BLaER1 treated with 17β-estradiol and CSF1 and Interleukin-3, amounts not matched to agents 10 nM and 100 nM (cell line): Measurements from ENCODE around the gene FRMD4A.
A peak's percentile ranks its signal among the peaks of the same experiment; 100 is the strongest.

Experiments
- H3K27ac ChIP-seq, 11 experiments: shearing (Covaris generic); formaldehyde crosslinking; 2 replicates each; pipeline ENCODE4 v1.8.1; 2022
- H3K27me3 ChIP-seq, 11 experiments: shearing (Covaris generic); formaldehyde crosslinking; 2 replicates each; pipeline ENCODE4 v1.8.1; 2022
- H3K36me3 ChIP-seq, 11 experiments: shearing (Covaris generic); formaldehyde crosslinking; 2 replicates each; pipeline ENCODE4 v1.8.1; 2022
- H3K4me1 ChIP-seq, 10 experiments: shearing (Covaris generic); formaldehyde crosslinking; 2 replicates each; pipeline ENCODE4 v1.8.1; 2022
- H3K4me2 ChIP-seq, 11 experiments: shearing (Covaris generic); formaldehyde crosslinking; 2 replicates each; pipeline ENCODE4 v1.8.1; 2022
- H3K4me3 ChIP-seq, 10 experiments: shearing (Covaris generic); formaldehyde crosslinking; 2 replicates each; pipeline ENCODE4 v1.8.1; 2022
- H3K9ac ChIP-seq, 11 experiments: shearing (Covaris generic); formaldehyde crosslinking; 2 replicates each; pipeline ENCODE4 v1.8.1; 2022
- H3K9me3 ChIP-seq, 11 experiments: shearing (Covaris generic); formaldehyde crosslinking; replicated peaks in 1 of 11; 2 replicates each; pipeline ENCODE4 v1.8.1; 2022
- H4K20me1 ChIP-seq, 11 experiments: shearing (Covaris generic); formaldehyde crosslinking; 2 replicates each; pipeline ENCODE4 v1.8.1; 2022
- Cebpa-rat ChIP-seq, 11 experiments: shearing (Covaris generic); IDR thresholded peaks; 2 replicates each; pipeline ENCODE4 v1.8.1; 2022

Gene FRMD4A

GRCh38 chr10:14330388-14331061, at the start of gene FRMD4A:
TSS of gene FRMD4A (minus strand) at chr10:14330924.
- H3K36me3 ChIP-seq, result no peaks in the 10 kb centered on the region
- H3K27me3 ChIP-seq, result no peaks in the 10 kb centered on the region; a peak in 1 of 22 replicates
- no peaks in the 10 kb centered on the region for H3K4me1 ChIP-seq
- no peak within 1 kb of the TSS for H3K4me2 ChIP-seq
- H4K20me1 ChIP-seq, result no peaks in the 10 kb centered on the region
- TF ChIP-seq Cebpa-rat (IDR thresholded peaks at IDR 0.05), result no peak
- H3K27ac ChIP-seq, result no peak within 1 kb of the TSS
- no peaks in the 10 kb centered on the region for H3K9me3 ChIP-seq
- H3K9ac ChIP-seq, result no peak within 1 kb of the TSS
- no peak within 1 kb of the TSS for H3K4me3 ChIP-seq

DNA sequence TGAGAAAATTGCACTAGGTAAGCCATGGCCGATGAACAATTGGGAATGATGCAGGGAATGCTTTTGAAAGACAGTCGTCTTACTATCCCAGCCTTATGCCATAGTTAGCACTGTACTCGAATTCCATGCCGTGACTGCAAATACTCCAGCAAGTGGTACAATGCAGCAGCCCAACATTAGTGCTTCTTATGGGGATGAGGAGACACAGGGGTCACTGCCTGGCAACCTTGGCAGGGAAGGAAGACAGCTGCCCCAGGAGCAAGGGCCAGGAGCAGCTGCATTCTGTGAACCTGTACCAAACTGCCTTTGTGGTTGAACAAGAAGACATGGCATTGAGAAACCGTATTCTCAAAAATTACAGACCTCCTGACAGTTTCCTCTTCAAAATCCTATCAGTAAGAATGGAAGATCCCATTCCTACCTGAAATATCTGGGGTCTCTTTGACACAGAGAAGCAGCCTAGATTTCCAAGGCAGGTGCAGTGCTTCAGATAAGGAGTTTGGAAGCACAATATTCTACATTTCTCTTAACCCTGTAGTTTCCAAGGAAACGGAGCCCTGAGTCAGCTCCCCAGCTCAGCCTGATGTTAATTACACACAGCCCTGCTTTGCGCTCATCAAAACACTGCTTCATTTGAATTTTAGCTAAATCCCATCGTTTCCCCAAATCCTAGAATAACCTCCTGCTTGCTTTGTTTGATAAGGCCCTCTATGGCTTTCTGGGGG, 49.0 kb upstream of the FRMD4A start:
- H3K27me3 ChIP-seq, result no peaks in the 10 kb centered on the region
- H3K36me3 ChIP-seq, result no peaks in the 10 kb centered on the region
- H3K4me2 ChIP-seq, result no peak overlapping the region
- peaks cover 0 to 31% (median 4%) of the 10 kb centered on the region in 10 experiments; a peak in 8 of 20 replicates for H3K4me1 ChIP-seq
- H3K27ac ChIP-seq, result no peak overlapping the region
- H4K20me1 ChIP-seq, result no peaks in the 10 kb centered on the region
- no peaks in the 10 kb centered on the region for H3K9me3 ChIP-seq
- H3K4me3 ChIP-seq, result no peak overlapping the region
- no peak overlapping the region for H3K9ac ChIP-seq
- TF ChIP-seq Cebpa-rat (IDR thresholded peaks at IDR 0.05), result no peak

DNA sequence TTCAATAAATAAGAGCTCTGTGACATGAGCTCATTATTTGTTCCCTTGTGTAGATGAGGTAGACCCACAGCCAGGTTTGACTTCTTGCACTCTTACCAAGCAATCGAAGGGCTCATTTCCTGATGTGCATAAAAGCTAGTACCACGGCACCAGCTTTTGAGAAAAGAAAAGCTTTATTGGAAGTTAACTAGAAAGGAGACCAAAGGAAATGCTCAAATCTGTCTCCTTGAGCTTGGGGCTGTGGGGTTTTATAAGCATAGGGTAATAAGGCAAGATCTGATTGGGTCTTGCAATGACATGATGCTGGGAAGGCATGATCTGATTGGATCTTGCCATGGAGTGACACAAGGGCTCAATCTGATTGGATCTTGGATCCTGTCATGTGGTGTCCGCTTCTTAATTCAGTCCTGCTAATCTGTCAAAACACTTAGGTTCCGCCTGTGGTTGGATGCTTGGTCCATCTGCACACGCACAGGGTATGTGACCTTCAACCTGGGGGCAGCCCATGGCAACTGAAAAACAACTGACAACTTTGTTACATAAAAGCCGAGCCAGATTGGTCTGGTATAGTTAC, 47.8 kb upstream of the FRMD4A start:
- TF ChIP-seq Cebpa-rat (IDR thresholded peaks at IDR 0.05), result no peak
- Histone ChIP-seq H3K27me3 (no peaks in the 10 kb centered on the region), H4K20me1 (no peaks in the 10 kb centered on the region), H3K9me3 (no peaks in the 10 kb centered on the region), H3K9ac (no peak overlapping the region), H3K27ac (no peak overlapping the region), H3K4me1 (peaks cover 0 to 20% (median 0%) of the 10 kb centered on the region in 10 experiments; a peak in 2 of 20 replicates), H3K36me3 (no peaks in the 10 kb centered on the region), H3K4me3 (no peak overlapping the region), H3K4me2 (no peak overlapping the region)

GRCh38 chr10:14377591-14378175, 47.0 kb upstream of the FRMD4A start:
- no peak for TF ChIP-seq Cebpa-rat (IDR thresholded peaks at IDR 0.05)
- Histone ChIP-seq H4K20me1 (no peaks in the 10 kb centered on the region), H3K4me1 (peaks cover 0 to 14% (median 0%) of the 10 kb centered on the region in 10 experiments; a peak in 2 of 20 replicates), H3K4me3 (no peak overlapping the region), H3K9ac (no peak overlapping the region), H3K27ac (no peak overlapping the region), H3K4me2 (no peak overlapping the region), H3K36me3 (no peaks in the 10 kb centered on the region), H3K27me3 (no peaks in the 10 kb centered on the region), H3K9me3 (no peaks in the 10 kb centered on the region)

- no peak overlapping the region for H3K4me2 ChIP-seq
- H3K36me3 ChIP-seq, result no peaks in the 10 kb centered on the region
- H3K9me3 ChIP-seq, result no peaks in the 10 kb centered on the region
- H4K20me1 ChIP-seq, result no peaks in the 10 kb centered on the region
- no peak for TF ChIP-seq Cebpa-rat (IDR thresholded peaks at IDR 0.05)
- H3K9ac ChIP-seq, result no peak overlapping the region
- H3K4me1 ChIP-seq, result peaks cover 0 to 22% (median 3%) of the 10 kb centered on the region in 10 experiments; a peak in 8 of 20 replicates
- no peak overlapping the region for H3K4me3 ChIP-seq
- no peak overlapping the region for H3K27ac ChIP-seq
- no peaks in the 10 kb centered on the region for H3K27me3 ChIP-seq
Observed at GRCh38 chr10:14374745-14375445, 44.2 kb upstream of the FRMD4A start.

DNA sequence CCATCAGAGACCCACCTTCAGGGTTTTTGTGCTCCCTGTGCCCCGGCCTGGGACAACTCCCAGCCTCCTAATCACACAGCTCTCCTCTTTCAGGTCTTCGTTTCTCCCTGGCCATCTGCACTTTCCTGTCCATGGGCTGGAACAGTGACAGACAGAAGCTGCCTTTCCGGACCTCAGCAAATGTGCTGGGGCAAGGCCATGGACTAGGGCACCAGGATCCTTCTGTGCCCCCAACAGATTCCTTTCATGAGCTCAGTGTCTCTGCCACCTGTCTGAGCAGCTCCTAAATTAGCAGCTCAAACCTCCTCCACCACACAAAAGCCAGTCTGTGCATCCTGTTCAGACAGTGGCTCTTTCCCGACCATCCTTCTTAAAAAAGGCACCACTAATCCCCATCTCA, 41.9 kb upstream of the FRMD4A start:
- Histone ChIP-seq H3K27ac (no peak overlapping the region), H3K4me2 (no peak overlapping the region), H3K9me3 (no peaks in the 10 kb centered on the region), H3K4me1 (peaks cover 0 to 22% (median 3%) of the 10 kb centered on the region in 10 experiments; a peak in 8 of 20 replicates), H3K9ac (no peak overlapping the region), H4K20me1 (no peaks in the 10 kb centered on the region), H3K4me3 (no peak overlapping the region), H3K36me3 (no peaks in the 10 kb centered on the region), H3K27me3 (no peaks in the 10 kb centered on the region)
- TF ChIP-seq Cebpa-rat (IDR thresholded peaks at IDR 0.05), result no peak

DNA sequence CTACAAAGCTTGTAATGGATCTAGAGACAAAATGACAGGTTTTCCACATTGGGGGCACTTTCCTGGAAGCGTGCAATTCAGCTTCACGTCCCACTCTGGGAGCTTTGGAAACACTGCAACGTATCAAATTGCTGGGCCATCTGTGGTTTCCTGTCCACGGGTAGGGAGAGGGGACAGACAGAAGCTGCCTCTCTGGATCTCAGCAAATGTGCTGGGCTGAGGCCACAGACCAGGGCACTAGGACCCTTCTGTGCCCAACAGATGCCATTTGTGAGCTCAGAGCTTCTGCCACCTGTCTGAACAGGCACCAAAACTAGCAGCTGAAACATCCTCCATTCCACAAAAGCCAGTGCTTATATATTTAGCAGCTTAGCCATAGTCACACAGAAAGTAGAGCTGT, 40.9 kb upstream of the FRMD4A start:
- H3K36me3 ChIP-seq, result no peaks in the 10 kb centered on the region
- no peaks in the 10 kb centered on the region for H3K27me3 ChIP-seq
- H3K4me2 ChIP-seq, result peak overlapping the region in 5 of 11 experiments; percentile 6 to 54 (median 37); a peak in 7 of 22 replicates
- no peak overlapping the region for H3K27ac ChIP-seq
- peaks cover 0 to 22% (median 3%) of the 10 kb centered on the region in 10 experiments; a peak in 8 of 20 replicates for H3K4me1 ChIP-seq
- H3K9me3 ChIP-seq, result no peaks in the 10 kb centered on the region
- no peak overlapping the region for H3K4me3 ChIP-seq
- TF ChIP-seq Cebpa-rat (IDR thresholded peaks at IDR 0.05), result no peak
- no peaks in the 10 kb centered on the region for H4K20me1 ChIP-seq
- H3K9ac ChIP-seq, result no peak overlapping the region

GRCh38 chr10:14370894-14371293, 40.2 kb upstream of the FRMD4A start:
- Histone ChIP-seq H3K9me3 (no peaks in the 10 kb centered on the region), H3K4me3 (no peak overlapping the region), H4K20me1 (no peaks in the 10 kb centered on the region), H3K27ac (no peak overlapping the region), H3K4me1 (peaks cover 0 to 18% (median 3%) of the 10 kb centered on the region in 10 experiments; a peak in 8 of 20 replicates), H3K27me3 (no peaks in the 10 kb centered on the region), H3K9ac (no peak overlapping the region), H3K36me3 (no peaks in the 10 kb centered on the region), H3K4me2 (no peak overlapping the region)
- TF ChIP-seq Cebpa-rat (IDR thresholded peaks at IDR 0.05), result no peak

DNA sequence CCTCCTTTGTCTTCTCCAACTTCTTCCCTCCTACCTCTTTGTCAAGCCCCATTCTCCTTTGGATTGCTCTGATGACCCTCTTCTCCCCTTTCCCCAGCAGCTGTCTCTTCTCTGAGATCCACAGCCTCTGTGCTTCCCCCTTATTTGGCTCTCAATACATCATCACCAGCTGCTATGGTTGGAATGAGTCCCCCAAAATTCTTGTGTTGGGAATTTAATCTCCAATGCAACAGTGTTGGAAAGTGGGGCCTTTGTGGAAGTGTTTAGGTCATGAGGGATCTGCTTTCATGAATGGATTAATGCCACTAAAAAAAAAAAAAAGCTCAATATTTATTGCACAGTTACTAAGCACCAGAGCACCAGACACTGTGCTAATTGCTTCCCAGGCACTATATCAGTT, 39.2 kb upstream of the FRMD4A start:
- no peaks in the 10 kb centered on the region for H3K27me3 ChIP-seq
- no peak overlapping the region for H3K27ac ChIP-seq
- H4K20me1 ChIP-seq, result no peaks in the 10 kb centered on the region
- H3K36me3 ChIP-seq, result no peaks in the 10 kb centered on the region
- H3K4me1 ChIP-seq, result peaks cover 0 to 8% (median 3%) of the 10 kb centered on the region in 10 experiments; a peak in 8 of 20 replicates
- no peak overlapping the region for H3K4me2 ChIP-seq
- TF ChIP-seq Cebpa-rat (IDR thresholded peaks at IDR 0.05), result no peak
- H3K9me3 ChIP-seq, result no peaks in the 10 kb centered on the region
- no peak overlapping the region for H3K4me3 ChIP-seq
- no peak overlapping the region for H3K9ac ChIP-seq
